OCI-LY7 (cell line): Measurements from ENCODE around the gene TYW1B.

Experiments used
- CTCF ChIP-seq: fragments of 200-600 bp; sonication (generic); conservative IDR thresholded peaks from 2 replicates; pipeline ENCODE4 v1.5.1; 2014; ENCODE audit warnings: mild to moderate bottlenecking, antibody characterized with exemption, low read length, moderate library complexity, mixed read lengths
- EZH2phosphoT487 ChIP-seq: fragments of 200-600 bp; sonication (generic); IDR thresholded peaks from 2 replicates; pipeline ENCODE4 v1.6.1; 2018; ENCODE audit warnings: low read depth, borderline replicate concordance, mild to moderate bottlenecking, mixed run types, antibody characterized with exemption, low read length, moderate library complexity, mixed read lengths

- no peak for TF ChIP-seq CTCF
- TF ChIP-seq EZH2phosphoT487: no peak
Measured at GRCh38 chr7:72539702-72540101, 288.3 kb downstream of the TYW1B start.
